Testis (tissue), 2 donors: ENCODE measurements around the gene CYB5R4.

Experiments
- CTCF ChIP-seq, 3 experiments: fragments of 450-650 bp in 2 of 3; fragments of 200-600 bp in 1 of 3; sonication (generic) in 1 of 3; IDR thresholded peaks; one replicate each; pipeline ENCODE4 v1.5.1; 2016 to 2019; ENCODE audit warnings: antibody characterized with exemption in 3 of 3, mild to moderate bottlenecking in 2 of 3, moderate library complexity in 1 of 3
- POLR2A ChIP-seq: fragments of 450-650 bp; IDR thresholded peaks from one replicate; pipeline ENCODE4 v1.6.1; 2017; ENCODE audit warnings: antibody characterized with exemption, mild to moderate bottlenecking, moderate library complexity

- TF ChIP-seq CTCF (IDR thresholded peaks at IDR 0.05) (no peak), POLR2A (no peak)
Measured at GRCh38 chr6:83914953-83915352, 55.5 kb downstream of the CYB5R4 start.
